Activated CD4-positive, alpha-beta T cell treated with anti-CD3 and anti-CD28 coated beads, Interleukin-2, amount 10 ng/mL, durations not matched to agents 7 days and 5 days (primary cell): ENCODE data around the gene FBXO42. TPM values are rescaled to one million over a fixed set of nuclear protein-coding genes. Genes with fewer than 3 reads are reported as not detected.
"Not testable (repeated sequence)": the region's sequence is repeated elsewhere in the genome, so short reads cannot be mapped to it uniquely, and the experiment has no call there.

Source experiments
- CTCF ChIA-PET: fragments of 350-600 bp; sonication (Branson Sonifier 250); formaldehyde crosslinking; loops from one replicate; lab custom pipeline; 2021; ENCODE audit warnings: antibody characterized with exemption; lab: Charles Lee
- POLR2A ChIA-PET: fragments of 350-600 bp; sonication (Branson Sonifier 250); formaldehyde crosslinking; loops from one replicate; lab custom pipeline; 2021; ENCODE audit warnings: antibody characterized with exemption; lab: Charles Lee
- DNase-seq: peaks from one replicate; pipeline ENCODE4 v3.0.0-alpha.2; 2020
- H3K27ac Mint-ChIP-seq: one replicate; pipeline ENCODE4 v1.8.0; 2021; ENCODE audit warnings: mild to moderate bottlenecking, moderate library complexity, mixed read lengths
- H3K27me3 Mint-ChIP-seq: one replicate; pipeline ENCODE4 v1.8.0; 2021; ENCODE audit warnings: mixed read lengths
- H3K36me3 Mint-ChIP-seq: one replicate; pipeline ENCODE4 v1.8.0; 2021; ENCODE audit warnings: low read depth, mixed read lengths
- H3K4me1 Mint-ChIP-seq: one replicate; pipeline ENCODE4 v1.8.0; 2021; ENCODE audit warnings: mixed read lengths
- H3K4me3 Mint-ChIP-seq: one replicate; pipeline ENCODE4 v1.8.0; 2021; ENCODE audit warnings: mild to moderate bottlenecking, moderate library complexity, mixed read lengths
- H3K9me3 Mint-ChIP-seq: one replicate; pipeline ENCODE4 v1.8.0; 2021; ENCODE audit warnings: mixed read lengths
- total RNA-seq, 2 experiments: library from RNA; stranded (reverse); gene quantifications; one replicate each; pipeline ENCODE4 v1.2.3, GENCODE V29; 2021

FBXO42 gene
- total RNA-seq, 2 experiments from 2014 or later: 15.5 to 19.3 TPM

- CTCF ChIA-PET: interaction anchor here (0.9 to 1.2 kb wide), 3 partner anchors 10 to 23 kb away, joined by 3 to 4 read pairs (median 3); no protein-coding TSS in a partner anchor
- DNase-seq: no peak
- POLR2A ChIA-PET: no interaction called here
- H3K36me3 Mint-ChIP-seq: peaks cover 26% of the 10 kb centered on the region
- no peaks in the 10 kb centered on the region for H3K9me3 Mint-ChIP-seq
- H3K27ac Mint-ChIP-seq: no peak overlapping the region
- H3K4me3 Mint-ChIP-seq: no peak overlapping the region
- peaks cover 24% of the 10 kb centered on the region for H3K4me1 Mint-ChIP-seq
- no peaks in the 10 kb centered on the region for H3K27me3 Mint-ChIP-seq
Measured at GRCh38 chr1:16248603-16249516, 103.4 kb downstream of the FBXO42 start.

- Mint-ChIP-seq H3K4me3 (no peak overlapping the region), H3K36me3 (peaks cover 26% of the 10 kb centered on the region), H3K4me1 (peaks cover 24% of the 10 kb centered on the region), H3K27ac (no peak overlapping the region), H3K9me3 (no peaks in the 10 kb centered on the region), H3K27me3 (no peaks in the 10 kb centered on the region)
- no peak for DNase-seq
- CTCF ChIA-PET: interaction anchor here (1.2 kb wide), 1 partner anchor 22 kb away, joined by 3 read pairs; no protein-coding TSS in a partner anchor
- POLR2A ChIA-PET: no interaction called here
Measured at GRCh38 chr1:16248007-16248436, 104.3 kb downstream of the FBXO42 start.

GRCh38 chr1:16247441-16247840, 104.8 kb downstream of the FBXO42 start:
- POLR2A ChIA-PET: no interaction called here
- H3K27ac Mint-ChIP-seq: no peak overlapping the region
- H3K4me1 Mint-ChIP-seq: peaks cover 24% of the 10 kb centered on the region
- CTCF ChIA-PET: no interaction called here
- no peaks in the 10 kb centered on the region for H3K27me3 Mint-ChIP-seq
- peaks cover 26% of the 10 kb centered on the region for H3K36me3 Mint-ChIP-seq
- H3K4me3 Mint-ChIP-seq: no peak overlapping the region
- no peak for DNase-seq
- no peaks in the 10 kb centered on the region for H3K9me3 Mint-ChIP-seq

- no peak for DNase-seq
- Mint-ChIP-seq H3K27ac (peak overlapping the region; percentile 50), H3K9me3 (no peaks in the 10 kb centered on the region), H3K4me1 (peaks cover 24% of the 10 kb centered on the region), H3K4me3 (no peak overlapping the region), H3K27me3 (no peaks in the 10 kb centered on the region), H3K36me3 (peaks cover 26% of the 10 kb centered on the region)
- POLR2A ChIA-PET: no interaction called here
- CTCF ChIA-PET: no interaction called here
Measured at GRCh38 chr1:16246961-16247360, 105.3 kb downstream of the FBXO42 start.

GRCh38 chr1:16246239-16246638, 106.0 kb downstream of the FBXO42 start:
- not testable (repeated sequence) for H3K9me3 Mint-ChIP-seq

GRCh38 chr1:16245476-16246196, 106.6 kb downstream of the FBXO42 start:
- POLR2A ChIA-PET: no interaction called here
- peaks cover 24% of the 10 kb centered on the region for H3K4me1 Mint-ChIP-seq

More at GRCh38 chr1:16246239-16246638, 106.0 kb downstream of the FBXO42 start:
- H3K4me3 Mint-ChIP-seq, DNase-seq, POLR2A ChIA-PET, H3K27me3 Mint-ChIP-seq: not testable (repeated sequence)
- CTCF ChIA-PET: interaction anchor here (0.6 to 0.7 kb wide), 2 partner anchors 232 to 247 kb away, joined by 3 to 4 read pairs; no protein-coding TSS in a partner anchor
- H3K4me1 Mint-ChIP-seq: peaks cover 24% of the 10 kb centered on the region
- H3K36me3 Mint-ChIP-seq: peaks cover 20% of the 10 kb centered on the region
- peak overlapping the region; percentile 4 for H3K27ac Mint-ChIP-seq

GRCh38 chr1:16244650-16245285, 107.5 kb downstream of the FBXO42 start:
- Mint-ChIP-seq H3K4me3 (no peak overlapping the region), H3K36me3 (peaks cover 10% of the 10 kb centered on the region), H3K27me3 (no peaks in the 10 kb centered on the region), H3K9me3 (no peaks in the 10 kb centered on the region), H3K4me1 (peaks cover 25% of the 10 kb centered on the region), H3K27ac (no peak overlapping the region)
- CTCF ChIA-PET: interaction anchor here (0.9 to 4.1 kb wide), 7 partner anchors 9 to 165 kb away, joined by 3 to 18 read pairs (median 3); no protein-coding TSS in a partner anchor
- no peak for DNase-seq
- POLR2A ChIA-PET: no interaction called here

More at GRCh38 chr1:16245476-16246196, 106.6 kb downstream of the FBXO42 start:
- H3K4me3 Mint-ChIP-seq: no peak overlapping the region
- H3K27me3 Mint-ChIP-seq: no peaks in the 10 kb centered on the region
- peaks cover 14% of the 10 kb centered on the region for H3K36me3 Mint-ChIP-seq
- H3K9me3 Mint-ChIP-seq: no peaks in the 10 kb centered on the region
- CTCF ChIA-PET: interaction anchor here (0.6 to 4.1 kb wide), 4 partner anchors 17 to 246 kb away, joined by 3 to 18 read pairs (median 4); no protein-coding TSS in a partner anchor
- H3K27ac Mint-ChIP-seq: no peak overlapping the region
- no peak for DNase-seq

- Mint-ChIP-seq H3K36me3 (peaks cover 5% of the 10 kb centered on the region), H3K9me3 (no peaks in the 10 kb centered on the region), H3K27ac (peak overlapping the region; percentile 46), H3K27me3 (no peaks in the 10 kb centered on the region), H3K4me1 (peaks cover 20% of the 10 kb centered on the region), H3K4me3 (no peak overlapping the region)
- CTCF ChIA-PET: interaction anchor here (0.6 to 4.1 kb wide), 11 partner anchors 8 to 165 kb away, joined by 3 to 18 read pairs (median 3); no protein-coding TSS in a partner anchor
- POLR2A ChIA-PET: no interaction called here
- peak; percentile 83 for DNase-seq
Measured at GRCh38 chr1:16243936-16244649, 108.2 kb downstream of the FBXO42 start.

- POLR2A ChIA-PET: no interaction called here
- H3K27me3 Mint-ChIP-seq: no peaks in the 10 kb centered on the region
Measured at GRCh38 chr1:16243215-16243610, 109.1 kb downstream of the FBXO42 start.

GRCh38 chr1:16242556-16243214, 109.6 kb downstream of the FBXO42 start:
- H3K27me3 Mint-ChIP-seq: no peaks in the 10 kb centered on the region
- ChIA-PET POLR2A (no interaction called here), CTCF (interaction anchor here (0.8 to 4.1 kb wide), 5 partner anchors 24 to 163 kb away, joined by 3 to 18 read pairs (median 3); no protein-coding TSS in a partner anchor)
- H3K4me3 Mint-ChIP-seq: no peak overlapping the region
- peaks cover under 1% of the 10 kb centered on the region for H3K36me3 Mint-ChIP-seq
- H3K4me1 Mint-ChIP-seq: peaks cover 21% of the 10 kb centered on the region
- no peak for DNase-seq
- no peaks in the 10 kb centered on the region for H3K9me3 Mint-ChIP-seq
- peak overlapping the region; percentile 60 for H3K27ac Mint-ChIP-seq

More at GRCh38 chr1:16243215-16243610, 109.1 kb downstream of the FBXO42 start:
- Mint-ChIP-seq H3K9me3 (no peaks in the 10 kb centered on the region), H3K27ac (no peak overlapping the region), H3K4me1 (peaks cover 18% of the 10 kb centered on the region), H3K4me3 (no peak overlapping the region), H3K36me3 (peaks cover 3% of the 10 kb centered on the region)
- DNase-seq: no peak
- CTCF ChIA-PET: interaction anchor here (0.6 to 4.1 kb wide), 6 partner anchors 25 to 164 kb away, joined by 3 to 18 read pairs (median 3); no protein-coding TSS in a partner anchor

- CTCF ChIA-PET: no interaction called here
- peaks cover 2% of the 10 kb centered on the region for H3K36me3 Mint-ChIP-seq
Measured at GRCh38 chr1:16241221-16241708, 111.0 kb downstream of the FBXO42 start.

More at GRCh38 chr1:16241221-16241708, 111.0 kb downstream of the FBXO42 start:
- H3K4me1 Mint-ChIP-seq: peaks cover 28% of the 10 kb centered on the region
- no peak for DNase-seq
- no peak overlapping the region for H3K27ac Mint-ChIP-seq
- H3K27me3 Mint-ChIP-seq: no peaks in the 10 kb centered on the region
- H3K4me3 Mint-ChIP-seq: no peak overlapping the region
- no peaks in the 10 kb centered on the region for H3K9me3 Mint-ChIP-seq
- POLR2A ChIA-PET: no interaction called here
